Thoracic aorta (tissue), 2 donors: ENCODE measurements around the gene DNTTIP2. TPM values are rescaled to one million over a fixed set of nuclear protein-coding genes. Genes with fewer than 3 reads are reported as not detected.

ENCODE experiments used
- ATAC-seq: fragments of 150-250 bp; one replicate; pipeline ENCODE4 v1.8.0; 2017; ENCODE audit warnings: low read depth; ENCODE audit not compliant: insufficient number of reproducible peaks, low FRiP score
- DNase-seq: peaks from one replicate; pipeline ENCODE4 v3.0.0-alpha.2; 2020; ENCODE audit warnings: low spot score
- H3K27ac ChIP-seq, 2 donors: fragments of 200-600 bp; sonication (generic); 1 replicate in 1 of 2; 2 replicates in 1 of 2; pipeline ENCODE4 v1.5.1; 2016; ENCODE audit warnings: mild to moderate bottlenecking in 2 of 2, moderate library complexity in 2 of 2
- H3K27me3 ChIP-seq: fragments of 200-600 bp; sonication (generic); replicated peaks from 2 replicates; pipeline ENCODE4 v1.6.0; 2016; ENCODE audit warnings: mild to moderate bottlenecking; ENCODE audit not compliant: insufficient read depth
- H3K36me3 ChIP-seq: fragments of 200-600 bp; sonication (generic); one replicate; pipeline ENCODE4 v1.5.1; 2016
- H3K4me1 ChIP-seq, 2 donors: fragments of 200-600 bp; sonication (generic); 1 replicate in 1 of 2; 2 replicates in 1 of 2; pipeline versions ENCODE4 v1.5.1 to v1.6.0; 2016; ENCODE audit warnings: low read depth in 2 of 2, mild to moderate bottlenecking in 1 of 2; ENCODE audit not compliant: control insufficient read depth in 1 of 2
- H3K4me3 ChIP-seq: fragments of 200-600 bp; sonication (generic); 2 replicates; pipeline ENCODE4 v1.5.1; 2016; ENCODE audit warnings: mild to moderate bottlenecking
- H3K9me3 ChIP-seq: fragments of 200-600 bp; sonication (generic); 2 replicates; pipeline ENCODE4 v1.5.1; 2016
- total RNA-seq, 2 donors: library from RNA; depleted of rRNA; stranded (reverse); fragments of >200 nt; gene quantifications; one replicate each; pipeline versions ENCODE4 v1.1.0 to v1.2.3, GENCODE V29; 2016
- TF ChIP-seq, protein P1 (sequence below): fragments of 200-600 bp; sonication (generic); IDR thresholded peaks from one replicate; pipeline ENCODE4 v1.5.1; 2019; ENCODE audit warnings: antibody characterized with exemption

DNTTIP2 gene
- total RNA-seq, 2 donors from 2014 or later: 24.2 to 41.5 TPM

GRCh38 chr1:93888900-93889299, 9.9 kb upstream of the DNTTIP2 start:
- Histone ChIP-seq H3K4me3 (no peak overlapping the region), H3K9me3 (no peaks in the 10 kb centered on the region), H3K27ac (no peak overlapping the region), H3K27me3 (no peaks in the 10 kb centered on the region), H3K36me3 (peaks cover 6% of the 10 kb centered on the region), H3K4me1 (no peaks in the 10 kb centered on the region)
- ATAC-seq (no peak), DNase-seq (no peak)
- TF ChIP-seq, protein P1, sequence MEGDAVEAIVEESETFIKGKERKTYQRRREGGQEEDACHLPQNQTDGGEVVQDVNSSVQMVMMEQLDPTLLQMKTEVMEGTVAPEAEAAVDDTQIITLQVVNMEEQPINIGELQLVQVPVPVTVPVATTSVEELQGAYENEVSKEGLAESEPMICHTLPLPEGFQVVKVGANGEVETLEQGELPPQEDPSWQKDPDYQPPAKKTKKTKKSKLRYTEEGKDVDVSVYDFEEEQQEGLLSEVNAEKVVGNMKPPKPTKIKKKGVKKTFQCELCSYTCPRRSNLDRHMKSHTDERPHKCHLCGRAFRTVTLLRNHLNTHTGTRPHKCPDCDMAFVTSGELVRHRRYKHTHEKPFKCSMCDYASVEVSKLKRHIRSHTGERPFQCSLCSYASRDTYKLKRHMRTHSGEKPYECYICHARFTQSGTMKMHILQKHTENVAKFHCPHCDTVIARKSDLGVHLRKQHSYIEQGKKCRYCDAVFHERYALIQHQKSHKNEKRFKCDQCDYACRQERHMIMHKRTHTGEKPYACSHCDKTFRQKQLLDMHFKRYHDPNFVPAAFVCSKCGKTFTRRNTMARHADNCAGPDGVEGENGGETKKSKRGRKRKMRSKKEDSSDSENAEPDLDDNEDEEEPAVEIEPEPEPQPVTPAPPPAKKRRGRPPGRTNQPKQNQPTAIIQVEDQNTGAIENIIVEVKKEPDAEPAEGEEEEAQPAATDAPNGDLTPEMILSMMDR: no peak

GRCh38 chr1:93882269-93882668, 3.3 kb upstream of the DNTTIP2 start:
- TF ChIP-seq, protein P1: no peak

GRCh38 chr1:93880731-93881130, 1.7 kb upstream of the DNTTIP2 start:
- Histone ChIP-seq H3K27me3 (no peaks in the 10 kb centered on the region), H3K4me1 (peaks cover 19 to 28% of the 10 kb centered on the region in 2 donors), H3K36me3 (peaks cover 4% of the 10 kb centered on the region), H3K27ac (no peak overlapping the region), H3K4me3 (no peak overlapping the region), H3K9me3 (no peaks in the 10 kb centered on the region)
- no peak for DNase-seq
- no peak for ATAC-seq
- TF ChIP-seq, protein P1: no peak

More at GRCh38 chr1:93882269-93882668, 3.3 kb upstream of the DNTTIP2 start:
- no peaks in the 10 kb centered on the region for H3K27me3 ChIP-seq
- ATAC-seq: no peak
- no peaks in the 10 kb centered on the region for H3K36me3 ChIP-seq
- H3K4me1 ChIP-seq: peaks cover 10 to 16% of the 10 kb centered on the region in 2 donors
- no peak overlapping the region for H3K4me3 ChIP-seq
- DNase-seq: no peak
- no peak overlapping the region for H3K27ac ChIP-seq
- H3K9me3 ChIP-seq: no peaks in the 10 kb centered on the region

- ATAC-seq (peak; percentile 51), DNase-seq (no peak)
- H3K9me3 ChIP-seq: no peaks in the 10 kb centered on the region
- H3K4me1 ChIP-seq: peaks cover 19 to 28% of the 10 kb centered on the region in 2 donors
- H3K4me3 ChIP-seq: peak overlapping the region; percentile 88
- peaks cover 20% of the 10 kb centered on the region for H3K36me3 ChIP-seq
- TF ChIP-seq, protein P1: no peak
- H3K27ac ChIP-seq: peak overlapping the region; percentile 94 to 95
- no peaks in the 10 kb centered on the region for H3K27me3 ChIP-seq
Observed at GRCh38 chr1:93878501-93878888, 511 bp downstream of the DNTTIP2 start.

DNA sequence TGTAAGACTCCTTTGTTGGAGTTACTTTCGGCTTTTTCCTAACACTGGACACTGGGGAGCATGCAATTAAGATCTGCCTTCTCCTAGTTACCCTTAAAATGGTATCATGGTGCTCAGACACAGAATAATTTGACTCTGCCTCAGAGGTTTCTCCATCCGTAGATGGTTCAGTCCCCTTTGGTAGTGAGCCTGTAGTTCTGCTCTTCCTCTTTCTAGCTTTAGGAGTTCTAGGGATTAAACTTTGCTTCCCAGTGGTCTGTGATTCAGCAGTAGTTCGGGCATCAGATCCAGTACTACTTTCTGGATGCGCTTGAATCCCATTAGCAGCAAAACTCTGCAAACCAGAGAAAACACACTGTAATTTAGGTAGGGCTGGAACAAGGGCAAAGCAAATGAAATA, 1.5 kb downstream of the DNTTIP2 start:
- Histone ChIP-seq H3K27me3 (no peaks in the 10 kb centered on the region), H3K4me1 (peaks cover 19 to 28% of the 10 kb centered on the region in 2 donors), H3K27ac (no peak overlapping the region), H3K4me3 (peak overlapping the region; percentile 88), H3K9me3 (no peaks in the 10 kb centered on the region), H3K36me3 (peaks cover 24% of the 10 kb centered on the region)
- TF ChIP-seq, protein P1: no peak
- DNase-seq: no peak
- no peak for ATAC-seq
